ENCODE measurements around the gene UBALD2. TPM values are rescaled to one million over a fixed set of nuclear protein-coding genes. Genes with fewer than 3 reads are reported as not detected.
A peak's percentile ranks its signal among the peaks of the same experiment; 100 is the strongest.
"Not testable (repeated sequence)": the region's sequence is repeated elsewhere in the genome, so short reads cannot be mapped to it uniquely, and the experiment has no call there.

Gene UBALD2
- total RNA-seq, 4 donors from 2014 or later, result 7.0 to 25.9 (median 13.7) TPM

- ATAC-seq (ENCODE audit: low FRiP score) (no peak), DNase-seq (ENCODE audit: low spot score) (no peak)
- no peak for TF ChIP-seq CTCF (IDR thresholded peaks at IDR 0.05)
Measured at GRCh38 chr17:76292567-76292966, 27.4 kb downstream of the UBALD2 start.

- ATAC-seq (ENCODE audit: low FRiP score), result no peak
- no peak for DNase-seq (ENCODE audit: low spot score)
- no peak for TF ChIP-seq CTCF (IDR thresholded peaks at IDR 0.05)
Measured at GRCh38 chr17:76293106-76293505, 28.0 kb downstream of the UBALD2 start.

GRCh38 chr17:76296186-76296585 lies 31.0 kb downstream of the UBALD2 start:
- DNase-seq (ENCODE audit: low spot score) (no peak), ATAC-seq (ENCODE audit: low FRiP score) (no peak)
- no peak for TF ChIP-seq CTCF (IDR thresholded peaks at IDR 0.05)

- no peak for DNase-seq (ENCODE audit: low spot score)
- no peak for TF ChIP-seq CTCF (IDR thresholded peaks at IDR 0.05)
- ATAC-seq (ENCODE audit: low FRiP score), result no peak
Measured at GRCh38 chr17:76296889-76297288, 31.7 kb downstream of the UBALD2 start.

GRCh38 chr17:76297436-76297835 lies 32.3 kb downstream of the UBALD2 start:
- no peak for DNase-seq (ENCODE audit: low spot score)

GRCh38 chr17:76304226-76305134 lies 39.3 kb downstream of the UBALD2 start:
- ATAC-seq (ENCODE audit: low FRiP score) (peak; percentile 39), DNase-seq (ENCODE audit: low spot score) (no peak)
- TF ChIP-seq CTCF (IDR thresholded peaks at IDR 0.05), result no peak

More at GRCh38 chr17:76297436-76297835, 32.3 kb downstream of the UBALD2 start:
- no peak for ATAC-seq (ENCODE audit: low FRiP score)
- no peak for TF ChIP-seq CTCF (IDR thresholded peaks at IDR 0.05)

GRCh38 chr17:76305135-76305454 lies 39.9 kb downstream of the UBALD2 start:
- ATAC-seq (ENCODE audit: low FRiP score); DNase-seq (ENCODE audit: low spot score): not testable (repeated sequence)
